22Rv1 (cell line): Measurements from ENCODE around the gene PPP6R1.

ENCODE experiments used
- CTCF ChIP-seq: fragments of 450-650 bp; IDR thresholded peaks from 2 replicates; pipeline ENCODE4 v1.5.1; 2017; ENCODE audit warnings: mild to moderate bottlenecking
- ZFX ChIP-seq: fragments of 450-650 bp; IDR thresholded peaks from 2 replicates; pipeline ENCODE4 v1.6.1; 2017; ENCODE audit warnings: antibody characterized with exemption, borderline replicate concordance

- TF ChIP-seq CTCF, result no peak
- no peak for TF ChIP-seq ZFX
Observed at GRCh38 chr19:55244004-55244680, 14.7 kb downstream of the PPP6R1 start.
